NCI-H1930 (cell line): ENCODE measurements around the gene MYO1F.
"Not testable (repeated sequence)": the region's sequence is repeated elsewhere in the genome, so short reads cannot be mapped to it uniquely, and the experiment has no call there.

Experiments
- DNase-seq, 2 experiments: peaks; one replicate each; lab custom pipeline; 2025; lab: John Stamatoyannopoulos, UW

MYO1F gene

DNA sequence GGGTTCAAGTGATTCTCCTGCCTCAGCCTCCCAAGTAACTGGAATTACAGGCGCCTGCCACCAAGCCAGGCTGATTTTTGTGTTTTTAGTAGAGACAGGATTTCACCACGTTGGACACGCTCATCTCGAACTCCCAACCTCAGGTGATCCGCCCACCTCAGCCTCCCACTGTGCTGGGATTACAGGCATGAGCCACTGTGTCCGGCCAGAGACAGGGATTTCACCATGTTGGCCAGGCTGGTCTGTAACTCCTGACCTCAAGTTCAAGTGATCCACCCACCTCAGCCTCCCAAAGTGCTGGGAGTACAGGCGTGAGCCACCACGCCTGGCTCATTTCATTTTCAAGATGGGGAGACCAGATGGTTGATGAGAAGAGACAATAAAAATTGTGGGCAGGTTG is 12.4 kb downstream of the MYO1F start:
- not testable (repeated sequence) for DNase-seq

GRCh38 chr19:8561075-8561764 is 16.0 kb downstream of the MYO1F start:
- no peak for DNase-seq

GRCh38 chr19:8558325-8558724 is 18.9 kb downstream of the MYO1F start:
- DNase-seq = no peak

GRCh38 chr19:8557642-8558238 is 19.5 kb downstream of the MYO1F start:
- no peak for DNase-seq

DNA sequence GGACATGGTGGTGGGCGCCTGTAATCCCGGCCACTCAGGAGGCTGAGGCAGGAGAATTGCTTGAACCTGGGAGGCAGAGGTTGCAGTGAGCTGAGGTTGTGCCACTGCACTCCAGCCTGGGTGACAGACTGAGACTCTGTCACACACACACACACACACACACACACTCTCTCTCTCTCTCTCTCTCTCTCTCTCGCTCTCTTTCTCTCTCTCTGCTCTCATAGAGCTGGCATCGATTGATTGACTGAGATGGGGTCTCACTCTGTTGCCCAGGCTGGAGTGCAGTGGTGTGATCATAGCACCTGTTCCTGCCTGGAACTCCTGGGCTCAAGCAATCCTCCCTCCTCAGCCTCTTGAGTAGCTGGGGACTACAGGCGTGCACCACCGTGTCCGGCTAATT is 23.5 kb downstream of the MYO1F start:
- not testable (repeated sequence) for DNase-seq

DNA sequence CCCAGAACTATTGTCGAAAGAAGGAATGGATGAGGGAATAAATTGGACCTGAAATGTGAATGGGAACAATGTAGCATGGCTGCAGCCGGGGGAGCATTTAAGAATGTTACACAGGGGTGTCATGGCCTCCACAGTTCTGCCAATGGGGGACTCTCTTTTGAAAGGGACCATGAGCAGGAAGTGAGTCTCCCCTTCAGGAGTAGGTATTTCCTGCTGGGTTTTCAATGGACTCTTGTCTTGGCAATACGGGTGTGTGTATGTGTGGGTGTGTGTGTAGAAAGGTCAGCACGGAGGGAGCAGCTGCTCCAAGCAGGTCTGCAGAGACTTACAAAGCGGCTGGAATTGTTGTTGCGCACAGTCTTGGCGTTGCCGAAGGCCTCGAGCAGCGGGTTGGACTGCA is 24.4 kb downstream of the MYO1F start:
- peak in 1 of 2 experiments; percentile 39 for DNase-seq

GRCh38 chr19:8550070-8550469 is 27.2 kb downstream of the MYO1F start:
- no peak for DNase-seq

DNA sequence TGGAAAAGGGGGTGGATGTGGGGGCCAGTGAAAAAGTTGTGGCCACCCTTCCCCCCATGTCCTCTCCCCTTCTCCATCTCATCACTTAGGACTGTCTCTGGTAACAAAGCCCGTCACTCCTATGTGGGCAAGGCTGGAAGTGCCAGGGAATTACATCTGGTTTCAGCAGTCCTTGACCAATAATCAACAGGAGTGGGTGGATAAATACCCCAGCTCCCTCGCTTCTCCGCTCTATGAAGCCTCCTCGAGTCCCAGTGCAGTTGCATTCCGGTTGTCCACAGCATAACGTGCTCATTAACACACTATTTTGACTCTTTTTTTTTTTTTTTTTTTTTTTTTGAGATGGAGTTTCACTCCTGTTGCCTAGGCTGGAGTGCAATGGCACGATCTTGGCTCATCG is 31.5 kb downstream of the MYO1F start:
- no peak for DNase-seq

- no peak for DNase-seq
Measured at GRCh38 chr19:8544168-8544567, 33.1 kb downstream of the MYO1F start.

- DNase-seq = no peak
Measured at GRCh38 chr19:8539621-8540149, 37.6 kb downstream of the MYO1F start.

GRCh38 chr19:8537099-8537498 is 40.1 kb downstream of the MYO1F start:
- DNase-seq = no peak

DNA sequence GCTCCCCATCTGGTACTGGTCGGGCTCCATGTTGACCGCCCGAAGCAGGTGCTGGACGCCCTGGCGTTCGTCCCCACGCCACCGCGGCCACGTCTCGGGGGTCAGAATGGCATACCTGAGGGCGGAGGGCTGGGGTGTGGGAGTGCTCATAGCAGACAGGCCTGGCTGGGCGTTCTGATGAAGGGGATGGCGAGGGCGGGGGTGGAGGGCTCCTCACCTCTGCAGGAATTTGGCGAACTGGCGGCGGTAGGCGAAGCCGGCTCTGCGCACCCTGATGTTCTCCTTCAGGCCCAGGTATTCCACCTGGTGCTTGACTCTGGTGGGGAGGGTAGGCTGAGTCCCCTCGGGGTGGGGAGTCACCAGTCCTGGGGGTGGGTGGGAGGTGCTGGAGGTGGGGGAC is 41.0 kb downstream of the MYO1F start:
- DNase-seq = no peak

DNA sequence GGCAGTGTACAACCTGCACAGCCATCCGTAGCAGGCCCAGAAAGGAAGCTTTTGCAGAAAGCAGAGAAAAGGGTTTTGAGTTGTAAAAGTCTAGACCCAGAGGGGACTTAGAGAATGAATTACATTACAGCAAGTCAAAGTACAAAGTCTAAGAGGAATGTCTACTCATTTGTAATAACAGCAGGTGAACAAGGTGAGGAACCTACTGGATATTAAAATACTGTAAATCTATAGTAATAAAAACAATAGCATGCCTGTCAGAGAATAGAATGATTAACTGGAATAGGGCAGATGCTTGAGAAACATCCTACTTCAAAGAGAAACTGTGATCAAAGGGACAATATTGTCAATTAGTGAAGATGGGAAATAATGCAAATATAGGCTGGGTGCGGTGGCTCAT is 45.0 kb downstream of the MYO1F start:
- no peak for DNase-seq

DNA sequence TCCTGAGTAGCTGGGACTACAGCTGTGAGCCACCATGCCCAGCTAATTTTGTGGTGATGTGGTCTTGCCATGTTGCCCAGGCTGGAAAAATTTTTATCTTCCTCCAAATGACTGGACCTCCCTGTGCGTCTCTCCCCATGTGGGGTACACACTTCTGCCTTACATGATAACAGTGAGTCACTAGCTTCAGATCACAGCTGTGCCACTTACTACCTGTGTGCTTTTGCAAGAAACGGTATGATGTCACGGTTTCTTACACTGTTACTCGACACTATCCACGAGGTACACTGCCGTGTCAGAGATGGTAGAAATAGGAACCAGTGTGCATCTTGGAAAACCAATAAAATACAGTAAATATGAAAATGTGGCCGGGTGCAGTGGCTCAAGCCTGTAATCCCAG is 45.8 kb downstream of the MYO1F start:
- DNase-seq = no peak

- DNase-seq = no peak
Measured at GRCh38 chr19:8530061-8530679, 47.1 kb downstream of the MYO1F start.

DNA sequence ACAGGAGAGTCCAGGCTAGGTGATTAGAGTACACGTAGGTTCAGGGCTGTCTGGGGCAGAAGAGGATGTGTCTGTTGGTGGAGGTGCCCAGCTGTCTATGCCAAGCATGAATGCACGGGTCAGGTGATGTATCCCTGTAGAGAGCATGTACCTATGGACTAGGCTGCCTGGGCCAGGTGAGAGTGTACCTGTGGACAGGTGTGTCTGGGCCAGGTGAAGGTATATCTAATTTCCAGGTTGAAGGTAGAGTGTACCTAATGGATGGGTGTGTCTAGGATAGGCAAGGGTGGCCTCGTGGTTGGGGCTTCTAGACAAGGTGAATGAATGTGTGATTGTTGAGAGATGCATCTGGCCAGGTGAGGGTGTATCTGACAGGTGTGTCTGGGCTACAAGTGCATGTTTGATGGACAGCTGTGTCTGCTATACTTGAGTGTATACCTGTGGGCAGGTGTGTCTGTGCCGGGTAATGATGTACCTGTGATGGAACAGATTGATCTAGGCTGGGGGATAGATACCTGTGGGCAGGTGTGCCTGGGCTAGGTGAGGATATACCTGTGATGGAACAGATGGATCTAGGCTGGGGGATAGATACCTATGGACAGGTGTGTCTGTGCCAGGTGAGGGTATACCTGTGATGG is 47.8 kb downstream of the MYO1F start:
- no peak for DNase-seq

- DNase-seq = no peak
Measured at GRCh38 chr19:8528500-8528899, 48.7 kb downstream of the MYO1F start.

DNA sequence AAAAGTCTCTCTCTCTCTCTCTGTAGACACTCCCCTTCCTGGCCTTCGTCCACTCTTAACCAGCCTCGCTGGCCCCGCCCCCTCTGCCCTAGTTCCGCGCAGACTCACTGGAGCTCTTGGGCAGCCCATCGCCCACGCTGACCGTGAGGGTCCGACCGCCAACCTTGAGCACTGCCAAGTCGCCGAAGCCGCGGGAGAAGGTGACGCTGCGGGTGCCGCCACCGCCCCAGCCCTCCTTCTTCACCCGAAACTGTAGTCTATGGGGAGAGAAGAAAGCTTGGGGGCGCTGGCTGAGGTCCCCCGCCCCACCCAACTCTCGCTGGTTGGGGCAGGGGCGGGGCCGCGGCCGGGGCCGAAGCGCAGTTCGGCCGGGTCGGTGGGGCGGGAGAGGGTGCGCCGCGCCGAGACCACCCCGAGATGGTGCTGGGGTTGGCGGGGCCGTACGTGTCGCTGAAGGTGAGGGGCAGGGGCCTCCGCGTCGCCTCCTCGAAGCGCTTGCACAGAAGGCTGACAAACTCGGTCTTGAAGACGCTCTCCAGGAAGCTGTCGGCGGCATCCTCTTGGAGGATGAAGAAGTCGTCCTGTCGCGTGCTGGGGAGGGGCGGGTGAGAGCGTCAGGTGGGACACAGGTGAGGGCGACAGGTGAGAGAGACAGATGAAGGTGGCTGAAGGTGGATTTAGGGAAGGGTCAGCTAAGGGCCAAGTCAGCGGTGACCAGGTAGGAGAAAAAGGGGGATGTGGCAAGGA is 50.7 kb downstream of the MYO1F start:
- DNase-seq = peak; percentile 69 to 78

GRCh38 chr19:8525401-8525684 is 51.9 kb downstream of the MYO1F start:
- no peak for DNase-seq

GRCh38 chr19:8519388-8519787 is 57.9 kb downstream of the MYO1F start:
- DNase-seq = no peak

GRCh38 chr19:8518536-8518935 is 58.7 kb downstream of the MYO1F start:
- DNase-seq = no peak
